Hepatocyte (in vitro differentiated cells): ENCODE data around the gene RNASEH2A.

Experiments
- CTCF ChIP-seq: fragments of 200-600 bp; sonication (generic); IDR thresholded peaks from 2 replicates; pipeline ENCODE4 v1.5.1; 2016; ENCODE audit warnings: antibody characterized with exemption, mild to moderate bottlenecking; ENCODE audit not compliant: poor library complexity
- EZH2 ChIP-seq: fragments of 200-600 bp; sonication (generic); IDR thresholded peaks from 2 replicates; pipeline ENCODE4 v1.6.1; 2016; ENCODE audit warnings: antibody characterized with exemption, mild to moderate bottlenecking, borderline replicate concordance
- EZH2phosphoT487 ChIP-seq: fragments of 200-600 bp; sonication (generic); IDR thresholded peaks from one replicate; pipeline ENCODE4 v1.6.1; 2018; ENCODE audit warnings: antibody characterized with exemption, mild to moderate bottlenecking, low read depth, moderate library complexity; ENCODE audit not compliant: unreplicated experiment, severe bottlenecking

- TF ChIP-seq EZH2phosphoT487 (no peak), EZH2 (no peak), CTCF (no peak)
Observed at GRCh38 chr19:12789904-12790619, 16.3 kb upstream of the RNASEH2A start.
